ENCODE data around the gene SLC9A7.

Gene SLC9A7

DNA sequence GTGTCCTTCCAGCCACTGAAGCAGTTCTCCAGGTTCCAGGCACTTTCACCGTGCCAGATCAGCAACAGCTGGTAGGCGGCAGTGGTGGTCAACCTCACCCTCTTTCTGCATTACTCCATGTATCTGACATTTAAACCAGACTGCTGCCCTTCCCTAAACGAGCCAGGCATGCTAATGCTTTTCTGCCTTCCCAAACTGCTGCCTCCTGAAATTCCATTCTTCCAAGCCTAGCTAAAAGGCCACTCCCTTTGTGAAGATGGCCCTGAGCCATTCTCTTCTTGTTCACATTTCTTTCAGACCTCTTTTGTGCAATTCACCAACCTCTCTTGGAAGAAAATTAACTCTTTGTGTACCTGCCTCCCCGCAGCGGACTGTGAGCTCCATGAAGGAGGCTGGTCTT lies 111.7 kb downstream of the SLC9A7 start:
- DNase-seq (ENCODE audit: low read depth) = no peak

DNA sequence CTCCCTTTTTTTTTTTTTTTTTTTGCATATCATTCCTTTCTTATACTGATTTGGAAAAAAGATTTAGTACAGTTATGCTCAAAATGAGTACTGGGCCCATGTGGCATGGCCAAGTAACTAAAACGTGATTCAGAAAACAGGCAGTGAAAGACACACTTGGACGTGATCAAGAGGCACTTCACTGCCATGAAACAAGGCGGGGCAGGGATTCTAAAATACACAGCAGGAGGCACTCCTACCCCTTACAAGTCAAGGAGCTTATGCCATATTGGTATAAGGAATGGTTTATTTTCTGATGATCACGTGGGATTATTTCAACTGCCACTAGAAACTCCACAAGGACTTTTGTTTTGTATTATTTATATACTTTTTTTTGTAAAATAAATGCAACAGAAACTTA lies 113.3 kb downstream of the SLC9A7 start:
- DNase-seq (ENCODE audit: low read depth) = no peak

DNA sequence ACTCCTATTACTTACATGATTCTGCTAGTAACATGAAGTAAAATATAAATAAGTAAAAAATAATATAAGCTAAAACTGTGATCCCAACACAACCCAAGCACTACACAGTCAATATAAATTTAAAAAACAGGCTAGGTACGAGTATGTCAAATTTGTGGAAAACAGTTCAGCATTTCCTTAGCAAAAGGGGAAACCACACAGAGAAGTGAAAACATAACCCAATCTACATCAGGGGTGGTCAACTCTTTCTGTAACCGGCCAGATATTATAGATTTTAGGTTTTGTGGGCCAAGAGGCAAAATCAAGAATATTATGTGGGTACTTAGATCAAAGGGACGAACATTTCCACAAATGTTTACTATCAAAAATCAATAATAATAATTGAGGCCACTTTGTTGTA lies 115.3 kb downstream of the SLC9A7 start:
- DNase-seq (ENCODE audit: low read depth) = no peak

DNA sequence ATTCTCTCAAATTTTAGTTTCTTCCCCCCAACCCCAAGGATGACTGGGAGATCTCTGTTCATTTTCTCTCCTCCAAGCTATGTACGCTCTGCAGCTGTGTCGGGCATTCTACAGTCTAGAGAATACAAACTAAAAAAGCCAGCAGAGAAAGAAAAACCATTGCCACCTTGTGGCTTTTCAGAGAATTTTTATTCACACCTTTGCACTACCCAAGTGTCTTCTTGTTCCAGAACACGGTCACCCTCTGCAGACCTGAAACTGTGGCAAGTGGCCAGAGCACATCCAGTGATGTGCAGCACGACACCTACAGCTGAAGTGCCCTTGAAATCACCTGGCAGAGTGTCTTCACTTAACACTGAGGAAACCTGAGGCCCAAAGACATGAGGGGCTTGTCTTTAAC lies 116.8 kb downstream of the SLC9A7 start:
- DNase-seq (ENCODE audit: low read depth) = no peak

DNA sequence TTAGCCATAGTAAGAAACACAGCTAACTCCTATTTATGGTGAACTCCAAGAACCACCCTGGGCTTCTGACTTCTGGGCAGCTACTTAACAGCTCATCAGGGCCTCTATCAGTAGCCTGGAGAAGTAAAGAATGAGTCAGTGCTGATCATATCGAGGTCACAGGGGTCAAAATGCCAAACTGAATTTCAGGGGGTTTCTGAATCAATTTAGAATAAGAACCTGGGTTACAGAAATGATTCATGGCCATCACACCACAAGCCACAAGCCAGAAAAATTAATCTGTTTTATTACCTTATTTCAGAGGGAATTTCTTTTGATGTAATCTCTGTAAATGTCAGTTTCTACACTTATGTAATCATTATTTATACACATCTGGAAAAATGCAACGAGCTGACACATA lies 121.0 kb downstream of the SLC9A7 start:
- no peak for DNase-seq (ENCODE audit: low read depth)

DNA sequence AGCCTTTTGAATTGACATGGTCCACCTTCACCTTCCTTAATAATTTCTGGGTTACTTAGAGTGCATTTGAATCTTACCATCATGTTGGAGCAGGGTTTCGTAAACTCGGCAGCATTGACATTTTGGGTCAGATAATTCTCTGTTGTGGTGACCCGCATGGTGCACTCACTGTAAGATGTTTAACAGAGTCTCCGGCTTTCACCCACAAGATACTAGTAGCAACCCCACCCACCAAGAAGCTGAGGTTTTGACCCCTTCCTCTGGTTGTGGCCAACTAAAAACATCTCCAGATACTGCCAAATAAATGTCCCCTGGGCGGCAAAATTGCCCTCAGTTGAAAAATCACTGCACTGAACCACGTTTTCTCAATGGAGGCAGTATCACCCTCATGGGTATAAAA lies 122.7 kb downstream of the SLC9A7 start:
- no peak for DNase-seq (ENCODE audit: low read depth)

DNA sequence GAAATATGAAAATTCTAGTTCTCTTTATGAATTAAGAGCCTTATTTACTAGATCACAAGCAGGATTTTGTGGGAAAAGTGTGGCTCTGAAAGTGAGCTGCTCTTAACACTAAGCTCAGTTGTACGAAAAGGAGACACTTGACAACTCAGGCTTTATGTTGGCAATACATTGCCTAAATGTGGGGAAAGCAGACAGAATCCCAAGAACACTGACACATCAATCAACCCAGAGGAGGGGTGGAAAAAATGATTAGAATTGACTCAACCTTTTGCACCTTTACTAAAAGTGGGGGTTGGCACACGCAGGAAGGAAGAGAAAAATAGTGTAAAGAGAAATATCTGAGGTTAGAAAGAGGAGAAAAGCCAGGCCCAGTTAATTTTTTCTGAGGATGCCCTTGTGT lies 123.7 kb downstream of the SLC9A7 start:
- DNase-seq (ENCODE audit: low read depth) = no peak

DNA sequence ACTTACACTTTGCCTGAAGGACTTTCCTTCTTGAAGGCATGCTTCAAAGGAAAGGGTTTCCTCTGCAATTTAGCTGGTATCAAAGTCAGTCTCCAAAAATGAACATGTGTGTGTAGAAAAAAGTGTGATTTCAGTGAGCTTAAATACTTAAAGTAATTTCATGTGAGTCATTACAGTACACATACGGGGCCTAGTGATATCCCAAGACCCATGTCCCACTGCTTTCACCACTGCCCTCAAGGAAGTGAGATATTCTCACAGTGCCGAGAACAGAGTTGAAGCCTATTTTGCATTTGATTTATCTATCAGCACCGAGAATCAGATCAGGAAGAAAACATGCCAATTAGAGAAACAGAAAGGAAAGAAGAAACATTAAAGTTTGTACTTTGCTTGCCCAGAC lies 124.3 kb downstream of the SLC9A7 start:
- DNase-seq (ENCODE audit: low read depth) = no peak

DNA sequence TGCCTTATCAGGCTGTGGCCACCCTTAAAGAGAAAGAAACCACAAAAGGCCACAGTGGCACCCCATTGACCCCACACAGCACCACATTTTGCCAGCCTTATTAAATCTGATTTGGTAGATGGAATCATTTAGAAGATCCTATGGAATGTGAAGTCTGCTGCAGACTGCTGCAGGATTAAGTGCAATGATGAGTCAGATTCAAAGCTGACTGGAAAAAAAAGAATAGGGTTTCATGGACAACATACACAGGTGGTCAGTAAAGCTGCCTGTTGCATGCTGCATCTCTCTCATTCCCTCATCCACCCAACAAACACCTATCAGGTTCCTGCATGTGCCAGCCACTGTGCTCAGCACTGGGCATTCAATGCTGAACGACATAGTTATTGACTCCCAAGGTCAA lies 128.8 kb downstream of the SLC9A7 start:
- no peak for DNase-seq (ENCODE audit: low read depth)

DNA sequence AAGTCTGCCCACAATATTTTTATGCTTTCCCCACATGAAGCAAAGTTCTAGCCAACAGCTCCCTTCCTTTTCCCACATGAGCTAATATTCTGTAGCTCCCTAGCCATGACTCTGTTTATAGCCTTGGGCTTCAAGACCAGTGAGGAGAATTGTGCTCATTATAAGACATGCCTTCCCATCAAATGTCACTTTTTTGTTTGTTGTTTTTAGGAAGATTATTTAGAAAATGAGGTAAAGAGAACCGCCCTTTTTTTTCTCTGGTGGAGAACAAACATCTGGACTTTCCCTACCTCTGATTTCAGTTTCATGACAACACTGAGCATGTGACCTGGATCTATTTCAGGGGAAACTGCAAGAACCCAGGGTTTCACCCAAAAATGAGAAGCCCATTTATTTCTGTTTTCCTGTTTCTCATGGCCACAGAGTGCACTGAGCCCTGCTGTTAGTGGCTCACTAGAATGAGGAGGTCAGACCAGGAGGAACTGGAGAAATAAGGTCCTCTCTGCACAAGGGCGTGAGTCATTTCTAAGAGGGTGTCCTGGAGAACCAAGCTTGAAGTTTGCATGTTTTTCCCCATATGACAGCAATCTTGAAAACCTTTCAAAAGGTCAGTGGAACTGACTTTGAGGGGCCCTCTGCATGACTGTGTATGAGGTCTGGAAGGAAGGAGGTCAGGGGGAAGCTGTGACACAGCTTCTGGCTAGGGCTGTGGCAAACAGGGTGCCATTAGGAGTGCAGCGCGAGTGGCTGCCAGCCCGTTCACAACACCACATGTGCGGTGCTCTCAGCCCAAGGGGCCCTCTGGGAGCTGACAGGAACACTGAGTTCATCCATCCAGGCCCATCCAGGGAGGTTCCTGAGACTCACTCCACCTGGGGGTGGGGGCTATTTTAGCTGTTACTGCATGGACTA lies 130.2 kb downstream of the SLC9A7 start:
- DNase-seq (ENCODE audit: low read depth) = no peak

DNA sequence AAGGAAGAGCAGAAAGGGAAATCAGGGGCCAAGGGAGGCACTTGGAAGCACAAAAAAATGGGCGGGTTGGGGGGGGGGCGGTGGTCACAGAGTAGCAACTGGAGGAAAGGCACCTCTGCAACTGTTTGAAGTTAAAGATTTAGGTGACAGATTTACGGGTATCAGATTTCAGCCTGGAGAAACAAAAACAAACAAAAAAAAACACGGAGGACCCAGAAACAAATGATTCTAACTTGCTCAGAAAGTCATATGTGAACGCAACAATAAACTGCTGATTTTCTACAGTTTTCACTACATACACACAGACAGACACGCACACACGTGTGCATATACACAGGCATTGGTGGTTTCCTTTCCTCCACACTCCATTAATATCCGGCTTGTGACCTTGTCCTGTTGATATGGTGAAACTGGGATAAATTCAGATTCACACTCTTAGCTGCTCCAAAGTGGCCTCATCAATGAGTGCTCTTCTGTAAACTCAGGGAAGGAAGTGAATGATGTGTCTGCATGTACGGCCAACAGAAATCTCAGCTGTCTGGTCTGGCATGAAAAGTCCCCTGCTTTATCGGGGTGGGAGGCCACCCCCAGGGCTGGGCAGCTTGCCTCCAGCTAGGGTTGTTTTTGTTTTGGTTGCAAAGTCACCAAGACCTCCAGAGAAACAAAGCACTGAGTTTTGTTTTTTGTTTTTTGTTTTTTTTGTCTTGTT lies 131.1 kb downstream of the SLC9A7 start:
- no peak for DNase-seq (ENCODE audit: low read depth)

DNA sequence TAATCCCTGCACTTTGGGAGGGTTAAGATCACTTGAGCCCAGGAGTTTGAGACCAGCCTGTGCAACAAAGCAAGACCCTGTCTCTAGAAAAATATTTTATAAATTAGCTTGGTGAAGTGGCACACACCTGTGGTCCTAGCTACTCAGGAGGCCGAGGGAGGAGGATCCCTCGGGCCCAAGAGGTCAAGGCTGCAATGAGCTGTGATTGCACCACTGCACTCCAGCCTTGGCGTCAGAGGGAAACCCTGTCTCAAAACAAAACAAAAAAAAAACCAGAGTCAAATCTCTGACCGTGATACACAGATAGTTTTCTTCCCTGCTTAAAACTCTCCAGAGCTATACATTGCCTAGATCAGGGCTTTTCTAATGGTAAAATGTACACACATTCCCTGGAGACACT lies 131.9 kb downstream of the SLC9A7 start:
- DNase-seq (ENCODE audit: low read depth) = no peak

DNA sequence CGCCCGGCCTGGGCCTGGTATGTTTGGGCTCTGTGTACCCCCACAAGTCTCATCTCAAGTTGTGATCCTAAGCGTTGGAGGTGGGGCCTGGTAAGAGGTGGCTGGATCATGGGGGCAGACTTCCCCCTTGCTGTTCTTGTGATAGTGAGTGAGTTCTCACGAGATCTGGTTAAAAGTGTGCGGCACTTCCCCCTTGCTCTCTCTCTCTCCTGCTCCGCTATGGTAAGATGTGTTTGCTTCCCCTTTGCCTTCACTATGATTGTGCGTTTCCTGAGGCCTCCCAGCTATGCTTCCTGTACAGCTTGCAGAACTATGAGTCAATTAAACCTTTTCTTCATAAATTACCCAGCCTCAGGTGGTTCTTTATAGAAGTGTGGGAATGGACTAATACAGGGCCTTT lies 132.4 kb downstream of the SLC9A7 start:
- no peak for DNase-seq (ENCODE audit: low read depth)

DNA sequence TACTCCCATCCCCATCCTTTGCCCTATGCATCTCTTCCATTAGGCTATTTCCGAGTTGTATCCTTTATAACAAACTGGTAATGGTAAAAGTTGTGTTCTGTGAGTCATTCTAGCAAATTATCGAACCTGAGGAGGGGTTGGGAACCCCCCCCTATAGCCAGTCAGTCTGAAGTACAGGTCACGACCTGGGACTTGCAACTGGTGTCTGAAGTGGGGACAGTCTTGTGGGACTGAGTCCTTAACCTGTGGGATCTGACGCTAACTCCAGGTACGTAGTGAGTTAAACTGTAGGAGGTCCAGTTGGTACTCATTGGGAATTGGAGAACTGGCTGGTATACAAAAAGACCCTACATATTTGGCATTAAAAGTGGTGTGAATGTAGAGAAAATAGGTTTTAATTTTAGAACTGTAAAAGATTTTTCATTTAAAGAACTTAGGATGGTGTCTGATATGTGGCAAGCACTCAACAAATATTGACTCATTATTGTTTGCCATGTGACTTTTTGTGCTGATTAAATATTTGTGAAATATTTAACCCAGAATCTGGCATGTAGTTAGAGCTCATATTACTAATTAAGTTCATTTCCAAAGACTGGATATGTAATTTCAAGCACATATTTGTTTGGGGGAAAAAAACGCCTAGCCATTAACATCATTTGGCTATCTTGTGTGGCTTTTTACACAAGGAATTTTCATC lies 134.7 kb downstream of the SLC9A7 start:
- no peak for DNase-seq (ENCODE audit: low read depth)

DNA sequence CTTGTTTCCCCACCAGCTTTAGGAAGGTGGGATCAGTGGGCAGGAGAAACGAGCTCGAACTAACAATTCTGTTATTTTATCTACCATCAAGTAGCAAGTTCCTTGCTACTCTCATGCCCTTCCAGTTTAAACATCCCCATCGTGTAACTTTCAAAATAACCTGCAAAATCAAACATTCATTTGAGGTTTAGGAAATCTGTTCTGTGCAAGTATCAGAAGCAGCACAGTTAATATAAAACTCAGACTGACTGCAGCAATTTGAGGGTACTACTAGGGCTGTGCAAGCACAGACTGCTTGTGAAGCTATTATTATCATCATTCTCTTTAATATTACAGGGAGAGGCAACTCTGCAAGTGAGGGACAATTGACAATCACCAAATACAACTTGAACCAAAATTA lies 137.3 kb downstream of the SLC9A7 start:
- DNase-seq (ENCODE audit: low read depth) = no peak

DNA sequence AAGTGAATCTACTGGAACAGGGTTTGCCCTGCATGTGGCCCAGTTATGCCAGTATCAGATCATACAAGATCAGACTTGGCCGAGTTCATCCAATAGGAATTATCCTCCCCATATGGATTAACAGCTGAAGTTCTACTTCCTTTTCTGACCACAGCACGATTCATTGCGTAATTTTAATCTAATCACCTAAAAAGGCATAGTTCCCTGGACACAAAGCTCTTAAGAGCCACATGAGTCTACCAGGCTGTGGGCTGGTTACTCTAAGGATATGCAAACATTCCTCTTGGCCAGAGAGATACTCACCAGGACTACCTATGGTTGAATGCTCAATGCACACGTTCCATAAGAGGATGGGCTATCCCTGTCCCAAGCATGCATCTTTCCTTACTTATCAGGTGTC lies 138.4 kb downstream of the SLC9A7 start:
- DNase-seq (ENCODE audit: low read depth) = no peak

DNA sequence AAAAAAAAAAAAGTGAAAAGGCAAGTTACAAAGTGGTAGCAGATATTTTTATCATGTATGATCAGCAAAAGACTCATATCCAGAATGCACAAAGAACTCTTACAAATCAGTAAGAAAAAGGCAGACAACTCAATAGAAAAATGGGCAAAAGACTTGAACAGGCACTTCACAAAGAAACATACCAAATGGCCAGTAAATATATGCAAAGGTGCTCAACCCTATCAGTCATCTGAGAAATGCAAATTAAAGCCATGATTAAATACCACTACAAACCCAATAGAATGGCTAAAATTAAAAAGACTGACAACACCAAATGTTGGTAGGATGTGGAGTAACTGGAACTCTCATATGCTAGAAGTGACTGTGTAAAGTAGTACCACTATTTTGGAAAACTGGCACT lies 140.0 kb downstream of the SLC9A7 start:
- DNase-seq (ENCODE audit: low read depth) = no peak

DNA sequence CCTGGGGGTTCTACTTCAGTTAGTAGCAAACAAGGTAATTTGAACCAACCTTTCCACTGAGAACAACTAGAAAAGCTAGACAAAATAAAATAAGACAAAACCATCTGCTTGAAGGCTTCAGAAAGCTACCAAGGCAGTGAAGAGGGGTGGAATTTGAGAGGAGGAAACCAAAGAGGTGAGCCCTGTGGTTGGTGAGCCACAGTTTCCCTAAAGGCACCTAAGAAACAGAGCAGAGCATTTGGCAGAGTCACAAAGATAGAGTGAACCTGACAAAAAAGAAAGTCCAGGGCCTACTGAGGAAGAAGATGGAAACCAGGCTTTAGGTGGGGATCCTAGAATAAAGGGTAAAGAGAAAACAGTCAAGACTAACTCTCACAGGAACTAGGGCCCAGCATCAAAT lies 141.0 kb downstream of the SLC9A7 start:
- no peak for DNase-seq (ENCODE audit: low read depth)

DNA sequence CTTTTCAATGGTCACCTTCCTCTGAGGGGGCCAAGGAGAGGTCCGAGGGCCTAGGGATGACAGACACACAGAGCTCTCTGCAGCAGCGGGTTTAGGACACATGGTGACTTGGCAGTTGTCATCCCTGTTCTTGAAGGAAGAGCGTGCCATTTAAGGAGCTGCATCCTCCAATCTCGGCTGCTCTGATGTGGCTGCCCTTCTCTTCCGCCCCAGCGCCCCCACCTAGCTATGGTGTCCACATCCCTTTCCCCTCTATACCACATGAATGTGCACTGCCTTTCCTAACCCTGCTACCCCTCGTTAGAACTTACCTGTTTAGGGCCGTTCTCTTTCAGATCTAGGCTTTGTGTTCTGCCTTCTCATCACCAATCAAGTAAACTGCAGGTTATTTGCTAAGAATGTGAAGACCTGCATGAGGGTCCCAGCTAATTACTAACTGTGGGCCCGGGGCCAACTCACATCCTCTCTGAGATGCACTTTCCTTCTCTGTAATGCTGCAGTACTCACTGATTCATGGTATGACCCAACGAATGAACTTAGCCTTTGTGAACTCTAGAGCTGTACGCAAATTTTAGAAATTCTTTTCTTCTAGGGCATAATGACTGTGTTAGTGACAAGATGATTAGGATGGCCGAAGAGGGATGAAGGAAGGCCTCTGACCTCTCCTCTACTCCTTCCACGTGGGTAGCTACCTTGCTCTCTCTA lies 147.1 kb downstream of the SLC9A7 start:
- DNase-seq (ENCODE audit: low read depth) = no peak

DNA sequence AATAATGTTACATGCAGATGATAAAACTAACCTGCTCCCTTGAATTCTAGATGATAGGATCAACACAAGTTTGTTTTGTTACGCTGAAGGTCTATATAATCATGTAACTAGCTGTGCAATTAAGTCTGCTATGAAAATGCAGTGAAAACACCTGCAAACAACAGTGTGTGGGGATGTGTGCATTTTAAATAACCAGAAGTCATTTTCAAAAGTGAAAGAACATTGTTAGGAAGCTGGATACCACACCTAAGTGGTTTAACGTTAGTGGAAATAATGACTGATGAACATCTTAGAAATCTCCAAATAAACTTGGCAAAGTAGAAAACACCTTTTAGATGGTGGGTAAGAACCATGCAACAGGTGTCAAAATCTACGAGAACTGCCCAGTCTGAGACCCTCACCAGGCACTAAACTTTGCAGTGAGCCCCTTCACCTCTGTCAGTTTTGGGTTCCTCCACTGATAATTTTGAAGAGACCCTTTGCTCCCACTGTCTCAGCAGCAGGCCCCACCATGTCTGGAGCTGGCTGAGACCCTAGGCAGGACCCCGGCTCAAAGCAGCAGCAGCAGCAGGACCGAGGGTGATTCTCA lies 148.8 kb downstream of the SLC9A7 start:
- no peak for DNase-seq (ENCODE audit: low read depth)

DNA sequence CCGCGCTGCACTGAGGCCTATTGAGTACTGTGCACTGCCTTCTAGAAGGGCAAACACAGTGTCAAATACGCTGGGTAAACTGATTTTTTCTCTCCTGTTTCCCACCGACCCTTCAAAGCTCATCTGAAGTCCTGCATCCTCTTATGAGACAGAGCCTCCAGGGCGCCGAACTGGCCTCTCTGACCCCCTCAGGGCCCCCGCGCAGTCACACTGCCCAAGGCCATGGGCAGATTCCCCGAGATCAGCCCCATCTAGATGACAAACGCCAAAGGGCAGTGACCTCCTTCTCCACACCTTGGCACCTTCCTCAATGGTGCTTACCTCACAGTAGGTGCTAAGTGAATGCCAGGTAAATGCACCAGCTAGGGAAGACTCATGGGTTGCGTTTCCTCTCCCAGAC lies 151.0 kb downstream of the SLC9A7 start:
- no peak for DNase-seq (ENCODE audit: low read depth)

Measured in stimulated activated CD4-positive, alpha-beta T cell treated with anti-CD3 and anti-CD28 coated beads, Interleukin-2, amount 100 ng/mL, for 4 hours (primary cell).